Measurements from ENCODE around the gene TCEA2. TPM values are rescaled to one million over a fixed set of nuclear protein-coding genes. Genes with fewer than 3 reads are reported as not detected.

TCEA2 gene
- total RNA-seq, 4 donors from 2014 or later, result 22.8 to 59.0 (median 43.6) TPM

DNA sequence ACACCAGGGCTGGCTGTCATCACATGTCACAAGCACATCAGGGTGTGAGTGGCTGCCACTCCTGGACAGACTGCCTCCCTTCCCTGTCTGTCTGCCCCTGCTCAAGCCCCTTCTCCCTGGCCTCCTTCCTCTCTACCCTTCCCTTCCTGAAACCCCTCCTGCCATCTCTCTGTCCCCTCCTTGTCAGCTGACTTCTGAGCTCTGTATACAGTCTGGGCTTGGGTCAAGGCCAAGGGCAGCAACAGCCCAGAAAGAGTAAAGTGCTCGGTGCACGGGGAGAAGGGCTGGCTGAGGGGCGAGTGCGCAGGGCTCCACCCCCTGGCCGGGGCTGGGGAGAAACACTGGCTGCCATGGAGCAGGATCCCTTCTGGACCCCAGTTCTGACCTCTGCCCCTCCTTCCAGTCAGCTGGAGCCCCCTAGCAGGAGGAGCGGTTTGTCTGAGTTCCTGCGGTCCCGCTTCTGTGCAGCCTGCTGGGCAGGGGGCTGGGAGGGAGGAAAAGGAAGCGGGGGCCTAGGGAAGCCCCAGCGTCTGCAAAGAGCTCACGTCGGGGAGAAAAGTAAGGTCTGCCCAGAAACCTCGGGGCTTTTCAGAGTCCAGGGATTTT is 19.2 kb downstream of the TCEA2 start:
- 20% methylated on average over 8 of the region's 13 CpGs for whole genome bisulfite sequencing
- Histone ChIP-seq H3K27me3 (peaks cover 0 to 47% (median 16%) of the 10 kb centered on the region in 4 donors), H3K27ac (replicated peaks in 1 of 4) (no peak overlapping the region), H3K9me3 (no peaks in the 10 kb centered on the region), H3K4me1 (peaks cover 36 to 54% (median 49%) of the 10 kb centered on the region in 4 donors), H3K4me3 (no peak overlapping the region), H3K36me3 (no peaks in the 10 kb centered on the region)
- intact Hi-C loops (cut with DNase I), result loop anchor here (5.0 kb wide), 1 partner anchor 40 kb away; no protein-coding TSS in a partner anchor
- no peak for DNase-seq (ENCODE audit: extremely low spot score)
- TF ChIP-seq POLR2AphosphoS5 (IDR thresholded peaks at IDR 0.05), result no peak
- TF ChIP-seq, protein P1, sequence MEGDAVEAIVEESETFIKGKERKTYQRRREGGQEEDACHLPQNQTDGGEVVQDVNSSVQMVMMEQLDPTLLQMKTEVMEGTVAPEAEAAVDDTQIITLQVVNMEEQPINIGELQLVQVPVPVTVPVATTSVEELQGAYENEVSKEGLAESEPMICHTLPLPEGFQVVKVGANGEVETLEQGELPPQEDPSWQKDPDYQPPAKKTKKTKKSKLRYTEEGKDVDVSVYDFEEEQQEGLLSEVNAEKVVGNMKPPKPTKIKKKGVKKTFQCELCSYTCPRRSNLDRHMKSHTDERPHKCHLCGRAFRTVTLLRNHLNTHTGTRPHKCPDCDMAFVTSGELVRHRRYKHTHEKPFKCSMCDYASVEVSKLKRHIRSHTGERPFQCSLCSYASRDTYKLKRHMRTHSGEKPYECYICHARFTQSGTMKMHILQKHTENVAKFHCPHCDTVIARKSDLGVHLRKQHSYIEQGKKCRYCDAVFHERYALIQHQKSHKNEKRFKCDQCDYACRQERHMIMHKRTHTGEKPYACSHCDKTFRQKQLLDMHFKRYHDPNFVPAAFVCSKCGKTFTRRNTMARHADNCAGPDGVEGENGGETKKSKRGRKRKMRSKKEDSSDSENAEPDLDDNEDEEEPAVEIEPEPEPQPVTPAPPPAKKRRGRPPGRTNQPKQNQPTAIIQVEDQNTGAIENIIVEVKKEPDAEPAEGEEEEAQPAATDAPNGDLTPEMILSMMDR (IDR thresholded peaks at IDR 0.05), result no peak
- TF ChIP-seq EP300 (IDR thresholded peaks at IDR 0.05), result no peak
- TF ChIP-seq POLR2A (IDR thresholded peaks at IDR 0.05; ENCODE audit: low read depth), result no peak

DNA sequence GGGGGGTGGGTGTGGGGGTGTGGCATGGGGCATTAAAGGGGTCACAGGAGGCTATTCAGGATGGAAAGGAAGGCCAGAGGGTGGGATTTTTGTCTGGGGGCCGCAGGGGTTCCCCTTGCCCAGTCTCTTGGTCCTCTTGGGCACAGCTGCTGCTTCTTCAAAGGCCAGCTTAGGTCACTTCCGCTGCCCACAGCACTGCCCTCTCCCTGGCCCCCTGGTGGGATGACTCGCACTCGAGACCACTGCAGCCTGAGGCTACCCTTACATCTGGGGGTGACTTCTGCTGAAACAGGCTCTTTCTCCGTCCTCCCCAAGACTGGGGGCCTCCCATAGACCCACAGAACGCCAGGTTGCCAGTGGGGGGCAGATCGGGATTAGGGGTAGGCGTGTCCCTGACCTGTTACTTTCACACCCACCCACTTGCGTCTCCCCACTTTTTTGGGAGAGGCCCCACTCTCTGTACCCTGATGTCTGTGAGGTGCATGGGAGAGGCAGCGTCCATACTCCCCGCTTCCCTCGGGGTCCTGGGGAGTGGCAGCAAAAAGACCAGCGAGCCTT is 19.9 kb downstream of the TCEA2 start:
- intact Hi-C loops (cut with DNase I), result loop anchor here (5.0 kb wide), 1 partner anchor 39 kb away; no protein-coding TSS in a partner anchor
- no peak for DNase-seq (ENCODE audit: extremely low spot score)
- no peak overlapping the region for H3K27ac ChIP-seq (replicated peaks in 1 of 4)
- H3K4me3 ChIP-seq, result peak overlapping the region; percentile 58 to 74 (median 58)
- no peaks in the 10 kb centered on the region for H3K36me3 ChIP-seq
- TF ChIP-seq, protein P1 (IDR thresholded peaks at IDR 0.05), result no peak
- TF ChIP-seq POLR2A (IDR thresholded peaks at IDR 0.05; ENCODE audit: low read depth) (no peak), POLR2AphosphoS5 (IDR thresholded peaks at IDR 0.05) (no peak), EP300 (IDR thresholded peaks at IDR 0.05) (no peak)
- peaks cover 0 to 50% (median 16%) of the 10 kb centered on the region in 4 donors for H3K27me3 ChIP-seq
- no peaks in the 10 kb centered on the region for H3K9me3 ChIP-seq
- 26% methylated on average over 11 of the region's 13 CpGs for WGBS
- H3K4me1 ChIP-seq, result peaks cover 32 to 52% (median 48%) of the 10 kb centered on the region in 4 donors

DNA sequence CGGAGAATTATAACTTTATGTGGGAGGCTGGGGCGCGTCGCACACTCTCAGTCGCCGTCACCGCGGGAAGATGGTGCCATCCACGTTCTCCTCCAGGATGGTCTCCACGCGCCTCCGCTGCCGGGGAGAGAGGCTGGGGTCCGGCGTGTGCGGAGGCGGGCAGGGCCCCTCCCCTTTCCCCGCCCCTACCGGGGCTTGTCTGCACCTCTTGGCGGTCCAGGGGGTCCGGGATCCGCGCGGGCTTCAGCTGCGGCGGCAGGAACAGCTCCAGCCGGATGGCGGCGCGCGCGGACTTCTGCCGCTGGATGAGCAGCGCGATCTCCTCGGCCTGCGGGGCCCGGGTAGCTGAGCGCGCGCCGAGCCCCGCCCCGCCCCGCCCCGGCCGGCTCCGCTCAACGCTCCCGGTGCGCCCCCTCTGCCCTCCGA is 20.4 kb downstream of the TCEA2 start:
- WGBS, result 0% methylated on average over 15 of the region's 52 CpGs
- Histone ChIP-seq H3K27ac (replicated peaks in 1 of 4) (no peak overlapping the region), H3K4me1 (peaks cover 27 to 47% (median 43%) of the 10 kb centered on the region in 4 donors), H3K9me3 (no peaks in the 10 kb centered on the region), H3K4me3 (peak overlapping the region; percentile 58 to 74 (median 58)), H3K36me3 (no peaks in the 10 kb centered on the region), H3K27me3 (peaks cover 0 to 55% (median 16%) of the 10 kb centered on the region in 4 donors)
- intact Hi-C loops (cut with DNase I), result loop anchor here (5.0 kb wide), 1 partner anchor 39 kb away; no protein-coding TSS in a partner anchor
- DNase-seq (ENCODE audit: extremely low spot score), result no peak
- TF ChIP-seq POLR2A (IDR thresholded peaks at IDR 0.05; ENCODE audit: low read depth), result no peak
- TF ChIP-seq, protein P1 (IDR thresholded peaks at IDR 0.05), result peak; percentile 60 to 63 (median 62)

DNA sequence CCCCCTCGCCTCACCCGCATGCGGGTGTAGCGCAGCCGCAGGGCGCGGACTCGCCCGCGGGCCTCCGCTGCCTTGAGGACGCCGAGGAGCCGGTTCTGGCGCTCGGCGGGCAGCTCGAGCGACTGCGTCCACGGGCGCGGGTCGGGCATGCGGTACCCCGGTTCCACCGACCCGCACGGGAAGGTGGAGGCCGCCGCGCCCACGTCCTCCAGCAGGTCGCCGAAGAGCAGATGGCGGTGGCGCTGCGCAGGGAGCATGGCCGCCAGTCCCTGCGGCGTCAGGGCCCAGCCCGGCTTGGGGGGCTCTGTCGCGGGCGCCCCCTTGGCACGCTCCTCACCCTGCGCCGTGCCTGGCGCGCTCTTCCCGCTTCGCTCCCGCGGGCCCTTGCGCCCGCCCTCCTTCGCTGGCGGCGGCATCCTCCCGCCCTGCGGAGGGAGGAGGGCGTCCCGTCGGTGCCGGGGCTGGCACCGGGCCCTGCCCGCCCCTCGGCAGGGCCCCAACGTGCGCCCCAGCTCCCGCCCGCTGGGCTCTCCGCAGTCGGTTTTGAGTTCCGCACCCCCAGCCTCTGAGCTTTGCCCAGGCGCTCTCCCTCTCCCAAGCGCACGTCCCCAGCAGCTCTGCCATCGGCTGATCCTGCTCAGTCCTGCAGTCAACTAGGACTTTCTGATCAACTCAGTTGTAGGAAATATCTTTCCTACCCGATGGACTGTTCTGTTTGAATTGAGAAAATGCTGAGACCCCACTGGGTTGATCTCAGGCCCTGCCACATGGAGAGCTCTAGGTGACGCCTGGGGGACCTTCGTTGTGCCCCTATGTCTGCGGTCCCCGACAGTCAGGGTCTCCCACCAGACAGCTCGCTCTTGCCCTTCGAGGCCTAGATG is 21.0 kb downstream of the TCEA2 start, which contains the start of gene LKAAEAR1:
LKAAEAR1 (minus strand) TSS at position 595 of the 881 bp plus-strand sequence; CDS start at position 416, 179 bp downstream.
- Histone ChIP-seq H3K9me3 (no peaks in the 10 kb centered on the region), H3K4me3 (peak within 1 kb of the TSS; percentile 58 to 74 (median 58)), H3K27ac (replicated peaks in 1 of 4) (no peak within 1 kb of the TSS), H3K27me3 (peaks cover 0 to 62% (median 16%) of the 10 kb centered on the region in 4 donors), H3K36me3 (no peaks in the 10 kb centered on the region), H3K4me1 (peaks cover 21 to 40% (median 36%) of the 10 kb centered on the region in 4 donors)
- WGBS, result 3% methylated on average over 12 of the region's 86 CpGs
- TF ChIP-seq POLR2A (IDR thresholded peaks at IDR 0.05; ENCODE audit: low read depth), result no peak
- no peak for TF ChIP-seq EP300 (IDR thresholded peaks at IDR 0.05)
- no peak for DNase-seq (ENCODE audit: extremely low spot score)
- intact Hi-C loops (cut with DNase I), result loop anchor here (5.0 kb wide), 1 partner anchor 38 kb away; no protein-coding TSS in a partner anchor

All from esophagus muscularis mucosa (tissue), 4 donors.